ENCODE results near the gene GOLGB1.

Gene GOLGB1

DNA sequence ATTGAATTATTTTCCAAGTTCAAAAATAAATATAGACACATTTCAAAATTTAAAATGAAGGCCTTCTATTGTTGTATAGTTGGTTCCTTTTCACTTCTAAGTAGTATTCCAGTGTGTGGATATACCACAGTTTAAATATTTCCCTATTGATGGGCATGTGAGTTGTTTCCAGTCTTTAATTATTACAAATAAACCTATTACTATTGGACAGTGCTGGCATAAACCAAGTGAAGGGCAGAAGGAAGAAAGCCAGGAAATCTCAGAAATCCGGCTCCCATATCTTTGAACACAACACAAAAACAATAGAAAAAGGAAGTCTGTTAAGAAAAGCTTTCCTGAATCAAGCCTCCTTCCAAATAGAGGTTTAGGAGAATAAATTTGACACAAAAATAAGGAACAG lies 26.1 kb downstream of the GOLGB1 start:
- no peak overlapping the region for H3K4me3 ChIP-seq (ENCODE audit: low read depth, low read length)
- TF ChIP-seq, protein P1, sequence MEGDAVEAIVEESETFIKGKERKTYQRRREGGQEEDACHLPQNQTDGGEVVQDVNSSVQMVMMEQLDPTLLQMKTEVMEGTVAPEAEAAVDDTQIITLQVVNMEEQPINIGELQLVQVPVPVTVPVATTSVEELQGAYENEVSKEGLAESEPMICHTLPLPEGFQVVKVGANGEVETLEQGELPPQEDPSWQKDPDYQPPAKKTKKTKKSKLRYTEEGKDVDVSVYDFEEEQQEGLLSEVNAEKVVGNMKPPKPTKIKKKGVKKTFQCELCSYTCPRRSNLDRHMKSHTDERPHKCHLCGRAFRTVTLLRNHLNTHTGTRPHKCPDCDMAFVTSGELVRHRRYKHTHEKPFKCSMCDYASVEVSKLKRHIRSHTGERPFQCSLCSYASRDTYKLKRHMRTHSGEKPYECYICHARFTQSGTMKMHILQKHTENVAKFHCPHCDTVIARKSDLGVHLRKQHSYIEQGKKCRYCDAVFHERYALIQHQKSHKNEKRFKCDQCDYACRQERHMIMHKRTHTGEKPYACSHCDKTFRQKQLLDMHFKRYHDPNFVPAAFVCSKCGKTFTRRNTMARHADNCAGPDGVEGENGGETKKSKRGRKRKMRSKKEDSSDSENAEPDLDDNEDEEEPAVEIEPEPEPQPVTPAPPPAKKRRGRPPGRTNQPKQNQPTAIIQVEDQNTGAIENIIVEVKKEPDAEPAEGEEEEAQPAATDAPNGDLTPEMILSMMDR (IDR thresholded peaks at IDR 0.05; ENCODE audit: borderline replicate concordance, insufficient read depth, low read depth, low read length): no peak

DNA sequence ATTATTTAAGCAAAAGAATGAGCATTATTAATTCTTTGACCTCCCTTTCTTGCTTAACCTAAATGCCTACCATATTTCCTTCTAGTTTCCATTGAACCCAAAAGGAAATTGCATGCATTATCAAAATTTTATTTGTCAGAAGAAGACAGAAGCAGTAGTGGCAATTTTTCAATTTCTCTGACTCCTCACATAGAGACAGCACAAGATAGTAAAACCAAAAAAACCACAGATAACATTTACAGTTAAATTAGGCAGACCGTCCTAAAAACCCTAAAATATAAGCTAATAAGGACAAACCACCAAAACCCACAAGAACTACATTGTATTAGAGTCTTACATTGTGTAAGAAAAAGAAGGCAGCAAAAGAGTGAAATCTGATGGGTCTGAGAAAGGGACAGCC lies 27.1 kb downstream of the GOLGB1 start:
- H3K4me3 ChIP-seq (ENCODE audit: low read depth, low read length): no peak overlapping the region
- TF ChIP-seq, protein P1 (IDR thresholded peaks at IDR 0.05; ENCODE audit: borderline replicate concordance, insufficient read depth, low read depth, low read length): no peak

DNA sequence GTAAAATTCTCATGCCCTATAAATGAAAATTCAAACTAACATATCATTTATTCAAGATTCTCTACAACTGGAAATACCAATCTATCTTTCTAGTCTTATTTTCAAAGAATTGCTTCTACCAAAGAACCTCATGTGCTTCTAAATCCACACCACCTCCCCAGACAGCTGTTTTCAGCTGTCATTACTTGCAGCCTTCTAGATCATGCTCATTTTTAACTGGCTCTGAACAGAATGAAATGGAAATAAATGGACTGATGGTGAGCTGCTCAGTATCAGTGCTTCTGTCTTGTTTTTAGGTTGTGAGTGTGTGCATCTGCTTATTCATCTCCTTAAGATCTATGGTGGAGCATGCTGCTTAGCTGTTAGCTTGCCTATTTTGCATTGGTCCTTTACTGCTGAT lies 29.4 kb downstream of the GOLGB1 start:
- H3K4me3 ChIP-seq (ENCODE audit: low read depth, low read length): no peak overlapping the region
- TF ChIP-seq, protein P1 (IDR thresholded peaks at IDR 0.05; ENCODE audit: borderline replicate concordance, insufficient read depth, low read depth, low read length): no peak

DNA sequence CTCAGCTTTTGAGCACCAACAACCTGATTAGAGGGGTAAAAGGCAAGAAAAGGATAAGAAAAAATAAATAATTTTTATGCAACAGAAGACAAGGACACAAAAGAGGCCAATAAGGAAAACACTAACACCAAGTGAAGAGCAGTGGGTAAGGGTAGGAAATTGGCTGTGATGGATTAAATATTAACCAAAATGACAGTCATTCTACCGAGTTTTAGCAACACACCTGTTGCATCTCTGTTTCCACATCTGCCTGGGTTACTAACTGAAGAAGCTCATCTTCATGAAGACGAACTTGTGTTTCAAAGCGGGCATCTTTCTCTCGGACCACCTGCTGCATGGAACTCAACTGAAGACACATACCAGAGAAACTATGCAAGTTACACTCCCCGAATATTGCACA lies 30.1 kb downstream of the GOLGB1 start:
- H3K4me3 ChIP-seq (ENCODE audit: low read depth, low read length): no peak overlapping the region
- TF ChIP-seq, protein P1 (IDR thresholded peaks at IDR 0.05; ENCODE audit: borderline replicate concordance, insufficient read depth, low read depth, low read length): no peak

DNA sequence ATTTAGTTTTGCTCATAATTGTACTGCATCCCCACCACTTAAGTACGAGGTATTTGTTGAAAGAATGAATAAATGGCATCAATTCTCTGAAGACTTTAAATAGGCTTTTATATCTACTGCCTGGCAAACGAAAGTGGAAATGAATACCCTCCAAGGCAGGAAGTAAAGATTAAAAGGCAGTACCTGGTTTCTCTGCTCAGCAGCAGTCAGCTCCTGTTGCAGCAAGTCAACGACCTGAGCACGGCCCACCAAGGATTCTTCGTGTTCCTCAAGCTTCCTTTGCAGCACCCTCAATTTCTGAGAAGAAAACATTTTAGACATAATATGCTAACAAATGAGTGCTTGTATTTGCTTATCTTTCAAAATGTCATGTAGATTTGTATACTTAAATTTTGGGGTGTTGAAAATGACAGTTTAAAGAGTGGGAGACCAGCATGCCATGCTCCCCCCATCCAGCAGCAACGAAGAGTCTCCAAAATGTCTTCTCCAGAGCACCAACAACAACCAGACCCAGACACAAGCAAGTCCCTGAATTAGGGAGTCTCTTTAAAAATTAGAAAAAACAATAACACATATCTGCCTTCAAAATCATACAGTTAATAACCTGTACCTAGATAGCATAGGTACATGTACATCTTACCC lies 31.2 kb downstream of the GOLGB1 start:
- TF ChIP-seq, protein P1 (IDR thresholded peaks at IDR 0.05; ENCODE audit: borderline replicate concordance, insufficient read depth, low read depth, low read length): no peak
- no peak overlapping the region for H3K4me3 ChIP-seq (ENCODE audit: low read depth, low read length)

DNA sequence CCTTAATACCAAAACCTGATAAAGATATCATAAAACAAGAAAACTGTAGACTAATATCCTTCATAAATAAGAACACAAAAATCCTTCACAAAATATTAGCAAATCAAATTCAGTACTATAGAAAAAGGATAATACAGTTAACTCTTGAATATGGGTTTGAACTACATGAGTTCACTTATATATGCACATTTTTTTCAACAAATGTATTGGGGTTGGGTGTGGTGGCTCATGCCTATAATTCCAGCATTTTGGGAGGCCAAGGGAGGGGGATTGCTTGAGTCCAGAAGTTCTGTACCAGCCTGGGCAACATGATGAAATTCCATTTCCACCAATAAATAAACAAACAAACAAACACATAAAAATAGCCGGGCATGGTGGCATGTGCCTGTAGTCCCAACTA lies 39.2 kb downstream of the GOLGB1 start:
- no peak overlapping the region for H3K4me3 ChIP-seq (ENCODE audit: low read depth, low read length)
- TF ChIP-seq, protein P1 (IDR thresholded peaks at IDR 0.05; ENCODE audit: borderline replicate concordance, insufficient read depth, low read depth, low read length): no peak

DNA sequence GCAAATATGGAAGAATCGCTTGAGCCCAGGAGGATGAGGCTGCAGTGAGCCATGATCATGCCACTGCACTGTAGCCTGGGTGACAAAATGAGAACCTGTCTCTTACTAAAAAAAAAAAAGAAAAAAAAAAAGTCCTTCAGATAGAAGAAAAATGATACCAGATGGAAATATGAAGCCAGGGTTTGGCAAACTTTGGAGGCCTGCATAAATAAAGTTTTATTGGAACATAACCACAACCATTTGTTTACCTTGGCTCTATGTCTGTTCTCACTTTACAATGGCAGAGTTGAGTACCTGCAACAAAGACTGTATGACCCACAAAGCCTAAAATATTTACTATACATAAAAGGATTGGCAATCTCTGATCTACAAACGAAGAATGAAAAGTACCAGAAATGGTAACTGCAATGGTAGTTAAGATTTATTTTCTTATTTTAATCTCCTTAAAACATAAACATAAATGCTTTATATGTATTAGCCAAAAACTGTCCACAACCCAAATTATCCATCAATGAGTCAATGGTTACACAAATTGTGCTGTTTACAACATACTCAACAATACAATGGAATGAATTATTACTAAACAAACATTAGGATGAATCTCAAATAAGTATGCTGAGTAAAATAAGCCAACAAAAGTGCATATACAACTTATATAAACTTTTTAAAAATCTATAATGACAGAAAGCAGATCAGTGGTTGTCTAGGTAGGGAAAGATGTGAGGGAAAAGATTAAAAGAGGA lies 41.8 kb downstream of the GOLGB1 start:
- TF ChIP-seq, protein P1 (IDR thresholded peaks at IDR 0.05; ENCODE audit: borderline replicate concordance, insufficient read depth, low read depth, low read length): no peak
- H3K4me3 ChIP-seq (ENCODE audit: low read depth, low read length): no peak overlapping the region

All from GM12875 (cell line).